Measurements from ENCODE around the gene CA4.
"Not testable (repeated sequence)": the region's sequence is repeated elsewhere in the genome, so short reads cannot be mapped to it uniquely, and the experiment has no call there.

The CA4 gene

DNA sequence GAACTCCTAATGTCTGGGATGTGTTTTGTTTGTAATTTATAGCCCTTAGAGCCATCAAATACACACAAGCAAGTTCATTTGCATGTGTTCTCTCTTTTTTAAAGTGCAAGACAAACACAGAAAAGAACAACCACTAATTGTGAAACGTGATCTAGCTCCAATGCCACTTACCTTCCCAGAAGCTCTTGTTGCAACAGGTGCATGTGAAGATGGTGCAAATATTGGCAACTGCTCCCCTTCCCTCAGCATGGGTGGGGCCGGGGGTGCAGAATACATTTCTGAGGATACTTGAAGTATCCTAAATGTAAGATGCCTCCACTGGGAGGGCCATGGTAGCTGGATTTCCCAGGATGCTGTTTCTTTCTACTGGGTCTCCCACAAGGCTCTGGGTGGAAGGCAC is 28.4 kb downstream of the CA4 start:
- WGBS = 95% methylated on average over 2 of the region's 2 CpGs

DNA sequence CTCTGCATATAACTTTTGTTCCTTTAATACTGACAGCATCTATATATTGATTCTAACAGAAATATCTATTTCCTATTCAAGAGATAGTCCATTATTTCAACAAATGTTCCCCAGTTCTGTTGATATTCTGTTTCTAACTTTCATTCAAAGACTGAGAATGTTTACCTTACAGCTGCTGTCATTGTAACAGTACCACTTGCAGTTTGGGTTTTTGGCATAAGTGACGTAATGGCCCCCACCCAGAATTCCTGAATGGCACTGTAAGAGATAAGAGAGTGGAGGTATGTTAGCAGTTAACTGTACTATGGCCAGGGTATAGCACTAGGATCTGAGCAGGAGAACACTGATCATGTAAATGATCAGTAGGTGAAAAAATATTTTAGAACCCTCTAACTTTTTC is 30.6 kb downstream of the CA4 start:
- H3K4ac ChIP-seq (ENCODE audit: low read depth in 1 of 2, low read length in 2 of 2); H3K23ac ChIP-seq (ENCODE audit: low read length in 2 of 2); H4K8ac ChIP-seq (ENCODE audit: low read length): not testable (repeated sequence)

More for the DNA sequence above, 28.4 kb downstream of the CA4 start:
- not testable (repeated sequence) for H2BK12ac ChIP-seq (ENCODE audit: low read length in 2 of 2); H3K9me3 ChIP-seq (ENCODE audit: control insufficient read depth, low read length); H3K14ac ChIP-seq (ENCODE audit: low read length in 2 of 2); H3K23ac ChIP-seq (ENCODE audit: low read length in 2 of 2); H3K9ac ChIP-seq (ENCODE audit: low read length); H3K4ac ChIP-seq (ENCODE audit: low read depth in 1 of 2, low read length in 2 of 2); H2BK120ac ChIP-seq (ENCODE audit: low read depth, low read length); H2AK5ac ChIP-seq (ENCODE audit: low read length, severe bottlenecking); H3K4me2 ChIP-seq (ENCODE audit: low read length, poor library complexity, severe bottlenecking); H3K27ac ChIP-seq (ENCODE audit: low read length, poor library complexity, severe bottlenecking); DNase-seq; H3K4me3 ChIP-seq (ENCODE audit: insufficient read depth in 1 of 2, low read depth in 1 of 2, low read length in 2 of 2); H2AFZ ChIP-seq (ENCODE audit: low read depth, low read length); H2BK5ac ChIP-seq (ENCODE audit: low read depth, low read length, poor library complexity, severe bottlenecking); H3K27me3 ChIP-seq (ENCODE audit: control insufficient read depth in 1 of 2, insufficient read depth in 1 of 2, low read length in 2 of 2); H2BK15ac ChIP-seq (ENCODE audit: low read depth, poor library complexity, severe bottlenecking); H3K79me1 ChIP-seq (replicated peaks; ENCODE audit: low read length, poor library complexity, severe bottlenecking); H3K4me1 ChIP-seq (ENCODE audit: control insufficient read depth, insufficient read depth, low read depth, low read length); H3K18ac ChIP-seq (ENCODE audit: low read depth in 1 of 2, low read length in 2 of 2); H4K91ac ChIP-seq (ENCODE audit: low read length); H4K8ac ChIP-seq (ENCODE audit: low read length)
- H3K36me3 ChIP-seq (ENCODE audit: control insufficient read depth in 1 of 2, insufficient read depth in 2 of 2, low read depth in 1 of 2, low read length in 2 of 2) = peaks cover 24 to 57% of the 10 kb centered on the region in 2 experiments

DNA sequence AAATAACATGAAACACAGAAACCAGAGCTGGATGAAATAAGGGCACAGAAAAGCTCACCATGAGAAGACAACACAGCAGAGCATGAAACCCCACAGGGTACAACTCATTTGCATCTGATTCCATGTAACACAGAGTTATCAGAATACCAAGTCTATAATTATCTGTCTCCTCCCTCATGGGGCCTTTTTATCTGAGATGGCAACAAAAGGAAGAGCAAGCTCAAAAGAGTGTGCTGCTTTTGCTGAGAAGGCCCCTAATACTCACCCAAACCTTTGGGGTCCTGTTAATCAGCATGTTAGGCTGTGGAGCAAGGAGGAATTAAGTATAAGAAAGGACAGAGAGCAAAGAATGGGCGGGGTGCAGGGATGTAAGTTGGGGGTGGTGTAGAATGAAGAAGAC is 36.6 kb downstream of the CA4 start:
- not testable (repeated sequence) for H2BK5ac ChIP-seq (ENCODE audit: low read depth, low read length, poor library complexity, severe bottlenecking); H2BK12ac ChIP-seq (ENCODE audit: low read length in 2 of 2); H3K14ac ChIP-seq (ENCODE audit: low read length in 2 of 2); H4K91ac ChIP-seq (ENCODE audit: low read length); H3K27ac ChIP-seq (ENCODE audit: low read length, poor library complexity, severe bottlenecking); H3K4me1 ChIP-seq (ENCODE audit: control insufficient read depth, insufficient read depth, low read depth, low read length); H3K9me3 ChIP-seq (ENCODE audit: control insufficient read depth, low read length); H2AK5ac ChIP-seq (ENCODE audit: low read length, severe bottlenecking); H3K4me2 ChIP-seq (ENCODE audit: low read length, poor library complexity, severe bottlenecking); H3K79me1 ChIP-seq (replicated peaks; ENCODE audit: low read length, poor library complexity, severe bottlenecking); H4K8ac ChIP-seq (ENCODE audit: low read length); H3K27me3 ChIP-seq (ENCODE audit: control insufficient read depth in 1 of 2, insufficient read depth in 1 of 2, low read length in 2 of 2); H2BK15ac ChIP-seq (ENCODE audit: low read depth, poor library complexity, severe bottlenecking); H2AFZ ChIP-seq (ENCODE audit: low read depth, low read length); H3K18ac ChIP-seq (ENCODE audit: low read depth in 1 of 2, low read length in 2 of 2); H3K9ac ChIP-seq (ENCODE audit: low read length); H3K23ac ChIP-seq (ENCODE audit: low read length in 2 of 2); DNase-seq; H3K4me3 ChIP-seq (ENCODE audit: insufficient read depth in 1 of 2, low read depth in 1 of 2, low read length in 2 of 2); H2BK120ac ChIP-seq (ENCODE audit: low read depth, low read length); H3K4ac ChIP-seq (ENCODE audit: low read depth in 1 of 2, low read length in 2 of 2)
- H3K36me3 ChIP-seq (ENCODE audit: control insufficient read depth in 1 of 2, insufficient read depth in 2 of 2, low read depth in 1 of 2, low read length in 2 of 2) = peaks cover 17 to 86% of the 10 kb centered on the region in 2 experiments
- 100% methylated on average over 1 of the region's 1 CpG for WGBS

More for the DNA sequence above, 30.6 kb downstream of the CA4 start:
- H2BK5ac ChIP-seq (ENCODE audit: low read depth, low read length, poor library complexity, severe bottlenecking); H3K27ac ChIP-seq (ENCODE audit: low read length, poor library complexity, severe bottlenecking); H4K91ac ChIP-seq (ENCODE audit: low read length); H2BK12ac ChIP-seq (ENCODE audit: low read length in 2 of 2); H3K4me3 ChIP-seq (ENCODE audit: insufficient read depth in 1 of 2, low read depth in 1 of 2, low read length in 2 of 2); H2AFZ ChIP-seq (ENCODE audit: low read depth, low read length); H3K18ac ChIP-seq (ENCODE audit: low read depth in 1 of 2, low read length in 2 of 2); H3K4me2 ChIP-seq (ENCODE audit: low read length, poor library complexity, severe bottlenecking); H3K9me3 ChIP-seq (ENCODE audit: control insufficient read depth, low read length); H3K4me1 ChIP-seq (ENCODE audit: control insufficient read depth, insufficient read depth, low read depth, low read length); DNase-seq; H3K14ac ChIP-seq (ENCODE audit: low read length in 2 of 2); H2AK5ac ChIP-seq (ENCODE audit: low read length, severe bottlenecking); H3K27me3 ChIP-seq (ENCODE audit: control insufficient read depth in 1 of 2, insufficient read depth in 1 of 2, low read length in 2 of 2); H3K9ac ChIP-seq (ENCODE audit: low read length); H3K79me1 ChIP-seq (replicated peaks; ENCODE audit: low read length, poor library complexity, severe bottlenecking); H2BK15ac ChIP-seq (ENCODE audit: low read depth, poor library complexity, severe bottlenecking); H2BK120ac ChIP-seq (ENCODE audit: low read depth, low read length): not testable (repeated sequence)
- H3K36me3 ChIP-seq (ENCODE audit: control insufficient read depth in 1 of 2, insufficient read depth in 2 of 2, low read depth in 1 of 2, low read length in 2 of 2) = peaks cover 28 to 70% of the 10 kb centered on the region in 2 experiments
- WGBS = 82% methylated on average over 1 of the region's 1 CpG

DNA sequence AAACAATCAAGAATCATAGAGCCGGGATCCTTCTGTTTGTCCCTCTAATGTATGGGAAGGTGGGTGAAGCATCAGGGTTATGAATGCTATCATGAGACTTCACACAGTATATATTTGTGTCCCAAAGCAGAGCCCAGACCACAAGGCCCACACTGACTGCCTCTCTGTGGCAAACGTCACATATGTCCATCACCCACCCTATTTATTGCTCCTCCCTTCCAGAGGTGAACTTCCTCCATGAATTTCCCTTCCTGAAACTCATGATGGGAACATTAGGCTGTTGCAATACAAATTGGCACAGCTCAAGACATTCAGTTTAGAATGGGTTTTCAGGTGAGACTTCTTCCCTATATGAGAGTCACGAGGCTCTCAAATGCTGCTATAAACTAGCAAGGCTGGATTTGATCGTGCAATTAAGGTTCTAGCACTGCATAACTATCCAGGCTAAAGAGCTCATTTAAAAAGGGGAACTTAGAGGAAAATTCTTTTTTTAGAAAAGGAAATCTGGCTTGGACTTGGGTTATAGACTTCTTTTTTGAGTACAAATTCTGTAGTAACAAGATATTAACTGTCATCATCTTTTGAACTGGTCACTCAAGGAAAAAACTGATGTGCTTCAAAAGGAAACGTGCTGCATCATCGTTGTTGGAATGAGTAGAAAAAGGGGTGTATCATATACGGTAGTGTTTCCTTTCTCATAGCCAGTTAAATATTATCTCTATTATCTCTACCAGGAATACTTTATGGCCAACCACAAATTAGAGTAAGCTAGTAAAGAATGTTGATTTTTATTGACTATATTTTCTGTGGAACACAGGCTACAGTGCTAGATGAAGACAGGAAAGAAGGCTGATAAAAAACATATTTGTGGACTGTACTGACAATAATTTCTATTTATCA is 37.3 kb downstream of the CA4 start:
- not testable (repeated sequence) for H2BK5ac ChIP-seq (ENCODE audit: low read depth, low read length, poor library complexity, severe bottlenecking); H3K4me2 ChIP-seq (ENCODE audit: low read length, poor library complexity, severe bottlenecking); H4K8ac ChIP-seq (ENCODE audit: low read length); H3K9ac ChIP-seq (ENCODE audit: low read length); H3K18ac ChIP-seq (ENCODE audit: low read depth in 1 of 2, low read length in 2 of 2); H2BK15ac ChIP-seq (ENCODE audit: low read depth, poor library complexity, severe bottlenecking); H3K4me3 ChIP-seq (ENCODE audit: insufficient read depth in 1 of 2, low read depth in 1 of 2, low read length in 2 of 2); H2BK120ac ChIP-seq (ENCODE audit: low read depth, low read length); H3K9me3 ChIP-seq (ENCODE audit: control insufficient read depth, low read length); H3K79me1 ChIP-seq (replicated peaks; ENCODE audit: low read length, poor library complexity, severe bottlenecking); H2AK5ac ChIP-seq (ENCODE audit: low read length, severe bottlenecking); H3K27me3 ChIP-seq (ENCODE audit: control insufficient read depth in 1 of 2, insufficient read depth in 1 of 2, low read length in 2 of 2); H3K23ac ChIP-seq (ENCODE audit: low read length in 2 of 2); H4K91ac ChIP-seq (ENCODE audit: low read length); H2AFZ ChIP-seq (ENCODE audit: low read depth, low read length); H3K14ac ChIP-seq (ENCODE audit: low read length in 2 of 2); H2BK12ac ChIP-seq (ENCODE audit: low read length in 2 of 2); H3K4me1 ChIP-seq (ENCODE audit: control insufficient read depth, insufficient read depth, low read depth, low read length); H3K4ac ChIP-seq (ENCODE audit: low read depth in 1 of 2, low read length in 2 of 2)
- peak; percentile 43 for DNase-seq
- peak overlapping the region; percentile 18 for H3K27ac ChIP-seq (ENCODE audit: low read length, poor library complexity, severe bottlenecking)
- 97% methylated on average over 2 of the region's 7 CpGs for WGBS
- H3K36me3 ChIP-seq (ENCODE audit: control insufficient read depth in 1 of 2, insufficient read depth in 2 of 2, low read depth in 1 of 2, low read length in 2 of 2) = peaks cover 22 to 85% of the 10 kb centered on the region in 2 experiments
